Measurements from ENCODE around the gene ACIN1. TPM values are rescaled to one million over a fixed set of nuclear protein-coding genes. Genes with fewer than 3 reads are reported as not detected.
A peak's percentile ranks its signal among the peaks of the same experiment; 100 is the strongest.

ACIN1 gene
- total and polyA plus RNA-seq, 2 of the 8 experiments (the other 6 are each of a cell fraction or from before 2014, with no cell fraction given) = 132 to 233 TPM

DNA sequence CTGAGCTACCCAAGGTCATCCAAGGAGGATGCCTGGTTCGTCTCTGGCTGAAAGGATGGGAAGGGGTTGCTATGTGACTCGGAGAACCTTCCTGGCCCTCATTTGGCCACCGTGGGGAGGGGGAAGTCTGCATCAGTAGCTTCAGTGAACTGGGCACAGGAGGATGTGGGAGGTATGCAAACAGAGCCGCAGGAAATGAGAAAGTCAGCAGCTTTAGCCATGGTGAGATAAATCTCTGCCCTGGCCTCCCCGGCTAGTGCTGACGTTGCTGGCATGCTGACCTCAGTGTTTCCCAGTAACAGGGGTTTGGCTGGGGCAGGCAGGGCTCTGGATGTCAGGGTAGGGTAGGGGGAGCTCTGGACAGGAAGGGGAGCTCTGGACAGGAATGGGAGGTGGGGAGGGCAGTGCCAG lies 26.4 kb upstream of the ACIN1 start:
- Histone ChIP-seq H3K4me1 (replicated peaks in 1 of 4; ENCODE audit: control insufficient read depth in 3 of 4, insufficient read depth in 4 of 4, low read length in 3 of 4) (peaks cover 0 to 11% (median 5%) of the 10 kb centered on the region in 4 experiments; a peak in 5 of 7 replicates), H3K27ac (ENCODE audit: low read depth, low read length) (no peak overlapping the region), H3K79me1 (ENCODE audit: low read depth, low read length) (no peaks in the 10 kb centered on the region), H3K27me3 (replicated peaks in 1 of 4; ENCODE audit: control insufficient read depth in 3 of 4, extremely low read depth in 1 of 4, insufficient read depth in 3 of 4, low read length in 3 of 4) (no peaks in the 10 kb centered on the region), H3K4ac (replicated peaks; ENCODE audit: insufficient read length, low read depth, low read length) (no peak overlapping the region), H3K23ac (ENCODE audit: insufficient read length) (no peak overlapping the region), H2BK120ac (replicated peaks; ENCODE audit: low read depth, low read length) (no peak overlapping the region), H4K91ac (replicated peaks; ENCODE audit: insufficient read length, low read length) (no peak overlapping the region), H2BK20ac (ENCODE audit: low read length) (no peak overlapping the region), H2AFZ (ENCODE audit: low read length) (no peak overlapping the region), H3K79me2 (ENCODE audit: control insufficient read depth in 1 of 2, insufficient read depth in 2 of 2, low read length in 2 of 2) (no peaks in the 10 kb centered on the region), H3K56ac (replicated peaks; ENCODE audit: insufficient read length, low read depth, low read length) (no peak overlapping the region), H3K23me2 (ENCODE audit: low read depth, low read length) (no peaks in the 10 kb centered on the region), H4K5ac (ENCODE audit: insufficient read length, low read depth, low read length) (no peak overlapping the region), H3K18ac (ENCODE audit: extremely low read depth, low read length) (no peak overlapping the region), H3K9me3 (ENCODE audit: insufficient read depth in 2 of 2, low read depth in 1 of 2, low read length in 1 of 2) (no peaks in the 10 kb centered on the region; a peak in 1 of 4 replicates), H4K8ac (ENCODE audit: extremely low read depth, insufficient read depth, low read length) (no peak overlapping the region), H3K4me3 (ENCODE audit: extremely low read depth in 1 of 4, insufficient read depth in 2 of 4, low read depth in 3 of 4, low read length in 4 of 4) (no peak overlapping the region), H2AK5ac (ENCODE audit: low read depth, low read length) (no peak overlapping the region), H3K36me3 (ENCODE audit: control insufficient read depth in 2 of 4, insufficient read depth in 4 of 4, low read length in 3 of 4) (no peaks in the 10 kb centered on the region), H2BK5ac (ENCODE audit: low read depth, low read length) (no peak overlapping the region), H4K20me1 (replicated peaks in 1 of 2; ENCODE audit: control insufficient read depth in 1 of 2, insufficient read depth in 2 of 2, low read length in 2 of 2) (no peaks in the 10 kb centered on the region), H2BK15ac (ENCODE audit: low read length) (no peak overlapping the region), H2BK12ac (ENCODE audit: low read depth, low read length) (no peak overlapping the region), H3K14ac (ENCODE audit: insufficient read length) (no peak overlapping the region), H3K9ac (replicated peaks in 1 of 4; ENCODE audit: extremely low read depth in 1 of 4, low read depth in 3 of 4, low read length in 3 of 4) (no peak overlapping the region), H3K4me2 (ENCODE audit: insufficient read depth in 1 of 2, low read depth in 2 of 2, low read length in 2 of 2) (0 out of 4 replicates have a peak overlapping the region, but pooled peaks of 1 of the 2 experiments have one; percentile 21)
- WGBS, 2 experiments (ENCODE audit: extremely low coverage in 1 of 2, insufficient coverage in 1 of 2, insufficient read length in 1 of 2, insufficient replicate concordance in 2 of 2, low coverage in 1 of 2, low lambda C conversion rate in 2 of 2, missing lambda C conversion rate in 1 of 2) = 70% methylated on average over 6 of the region's 6 CpGs; no CpG with 5 or more reads in 1 of the 2 experiments
- ChIA-PET POLR2A (ENCODE audit: partially characterized antibody) (interaction anchor here (0.8 to 2.1 kb wide), 10 partner anchors 8 to 68 kb away, joined by 3 to 13 read pairs (median 4); partner anchors contain the start of genes ACIN1, C14orf119 and SLC7A8), CTCF (ENCODE audit: partially characterized antibody) (interaction anchor here (0.6 to 11.8 kb wide), 51 partner anchors 8 to 315 kb away, joined by 3 to 290 read pairs (median 5); partner anchors contain the start of genes ACIN1, BCL2L2, C14orf119 and HOMEZ)
- FAIRE-seq = no peak
- DNase-seq (ENCODE audit: low read depth in 1 of 2, low spot score in 2 of 2) = no peak
- TF ChIP-seq, protein P1, sequence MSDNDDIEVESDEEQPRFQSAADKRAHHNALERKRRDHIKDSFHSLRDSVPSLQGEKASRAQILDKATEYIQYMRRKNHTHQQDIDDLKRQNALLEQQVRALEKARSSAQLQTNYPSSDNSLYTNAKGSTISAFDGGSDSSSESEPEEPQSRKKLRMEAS (IDR thresholded peaks at IDR 0.05) = no peak
- TF ChIP-seq, protein P2, sequence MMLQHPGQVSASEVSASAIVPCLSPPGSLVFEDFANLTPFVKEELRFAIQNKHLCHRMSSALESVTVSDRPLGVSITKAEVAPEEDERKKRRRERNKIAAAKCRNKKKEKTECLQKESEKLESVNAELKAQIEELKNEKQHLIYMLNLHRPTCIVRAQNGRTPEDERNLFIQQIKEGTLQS (IDR thresholded peaks at IDR 0.05; ENCODE audit: insufficient read depth, low read depth, low read length) = no peak
- TF ChIP-seq CHD1 (IDR thresholded peaks at IDR 0.05; ENCODE audit: low read depth, low read length) (no peak), RFX5 (IDR thresholded peaks at IDR 0.05; ENCODE audit: borderline replicate concordance, low read depth, low read length) (no peak), YY1 (IDR thresholded peaks at IDR 0.05; ENCODE audit: low read depth, low read length) (no peak), FOSL1 (IDR thresholded peaks at IDR 0.05; ENCODE audit: insufficient read depth, low read depth, low read length) (no peak), SP1 (IDR thresholded peaks at IDR 0.05; ENCODE audit: low read depth, low read length) (no peak), BRCA1 (IDR thresholded peaks at IDR 0.05; ENCODE audit: low read depth, low read length) (no peak), POLR2AphosphoS5 (IDR thresholded peaks at IDR 0.05; ENCODE audit: low read depth, low read length) (no peak), RNF2 (IDR thresholded peaks at IDR 0.05; ENCODE audit: borderline replicate concordance, low read depth, low read length, missing control alignments, poor library complexity, severe bottlenecking) (no peak), PHF8 (conservative IDR thresholded peaks at IDR 0.05; ENCODE audit: low read depth, low read length) (no peak)
- TF ChIP-seq, protein P3, sequence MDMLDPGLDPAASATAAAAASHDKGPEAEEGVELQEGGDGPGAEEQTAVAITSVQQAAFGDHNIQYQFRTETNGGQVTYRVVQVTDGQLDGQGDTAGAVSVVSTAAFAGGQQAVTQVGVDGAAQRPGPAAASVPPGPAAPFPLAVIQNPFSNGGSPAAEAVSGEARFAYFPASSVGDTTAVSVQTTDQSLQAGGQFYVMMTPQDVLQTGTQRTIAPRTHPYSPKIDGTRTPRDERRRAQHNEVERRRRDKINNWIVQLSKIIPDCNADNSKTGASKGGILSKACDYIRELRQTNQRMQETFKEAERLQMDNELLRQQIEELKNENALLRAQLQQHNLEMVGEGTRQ (IDR thresholded peaks at IDR 0.05; ENCODE audit: low read length) = no peak
